GM12878 (cell line): ENCODE results near the gene NEURL3.

Source experiments
- CBFB ChIP-seq: IDR thresholded peaks from 2 replicates; pipeline ENCODE4 v1.6.1; 2016; ENCODE audit warnings: antibody characterized with exemption, low read depth
- JUNB ChIP-seq: IDR thresholded peaks from 2 replicates; pipeline ENCODE4 v1.6.1; 2016; ENCODE audit warnings: antibody characterized with exemption, mild to moderate bottlenecking
- NKRF ChIP-seq: fragments of 450-650 bp; conservative IDR thresholded peaks from 2 replicates; pipeline ENCODE4 v1.6.1; 2017; ENCODE audit warnings: mild to moderate bottlenecking, moderate library complexity
- NR2C2 ChIP-seq: IDR thresholded peaks from 2 replicates; pipeline ENCODE4 v1.6.1; 2011; ENCODE audit warnings: borderline replicate concordance, low read depth; ENCODE audit not compliant: control insufficient read depth, insufficient read length
- POLR2AphosphoS2 ChIP-seq: IDR thresholded peaks from 2 replicates; pipeline ENCODE4 v1.6.1; 2011; ENCODE audit warnings: low read depth, mild to moderate bottlenecking, low read length, improper control_type of control experiment, moderate library complexity
- RUNX3 ChIP-seq: IDR thresholded peaks from 2 replicates; pipeline ENCODE4 v1.6.1; 2012; ENCODE audit warnings: low read length, inconsistent platforms
- ZNF274 ChIP-seq: IDR thresholded peaks from one replicate; pipeline ENCODE4 v1.8.0; 2011; ENCODE audit not compliant: insufficient read length, insufficient read depth

GRCh38 chr2:96485751-96486651, 19.2 kb downstream of the NEURL3 start:
- TF ChIP-seq RUNX3 (peak; percentile 87), POLR2AphosphoS2 (peak; percentile 81; the same call in 1 of the 2 replicates), CBFB (no peak), ZNF274 (no peak), NR2C2 (no peak), NKRF (no peak), JUNB (peak; percentile 88)
